ENCODE measurements around the gene EHD3.

The EHD3 gene

DNA sequence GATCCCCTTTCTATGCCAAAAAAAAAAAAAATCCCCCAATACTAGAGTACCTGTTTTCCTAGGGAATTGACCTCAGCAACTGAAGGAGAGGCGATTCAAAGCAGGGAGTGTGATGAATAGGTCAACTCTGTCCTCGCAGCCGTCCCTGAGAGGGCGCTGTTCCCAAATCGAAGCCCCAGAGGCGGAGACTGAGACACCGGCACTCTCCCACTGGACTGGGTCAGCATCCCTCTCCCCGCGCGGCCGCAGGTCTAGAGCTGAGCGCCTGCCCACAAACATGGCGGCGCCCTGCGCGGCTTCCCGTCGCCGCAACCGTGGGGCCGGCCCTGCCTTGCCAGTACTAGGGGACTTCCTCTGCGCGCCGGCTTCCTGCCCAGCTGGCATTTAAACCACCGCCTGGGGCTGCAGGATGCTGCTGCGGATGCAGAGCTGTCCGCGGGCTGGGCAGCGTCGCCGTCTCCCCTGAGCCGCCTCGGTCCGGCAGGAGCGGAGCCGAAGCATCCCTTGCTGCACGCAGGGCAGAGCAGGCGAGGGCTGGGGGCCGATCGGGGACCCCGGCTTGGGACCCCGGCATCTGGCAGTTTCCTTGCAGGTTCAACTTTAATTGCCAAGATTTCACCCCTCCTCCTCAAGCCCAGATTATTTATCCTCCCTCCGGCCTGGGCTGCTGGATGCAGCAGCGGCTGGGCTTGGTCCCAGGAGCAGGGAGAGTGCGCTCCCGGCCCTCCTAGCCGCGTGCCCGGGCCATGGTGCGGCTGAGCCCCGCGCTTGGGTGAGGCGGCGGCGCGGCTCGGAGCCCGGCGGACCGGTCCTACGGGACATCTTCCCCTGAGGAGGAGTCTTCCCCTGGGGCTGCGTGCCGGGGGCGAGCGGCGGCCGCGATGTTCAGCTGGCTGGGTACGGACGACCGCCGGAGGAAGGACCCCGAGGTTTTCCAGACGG is at the start of gene EHD3:
EHD3 (plus strand) TSS at position 412 of the 942 bp plus-strand sequence; CDS start at position 882, 470 bp downstream.
- peak within 1 kb of the TSS; percentile 88 for H3K4me3 ChIP-seq (ENCODE audit: low read depth, low read length)
- DNase-seq (ENCODE audit: low read depth) = peak; percentile 94
- TF ChIP-seq, protein P1, sequence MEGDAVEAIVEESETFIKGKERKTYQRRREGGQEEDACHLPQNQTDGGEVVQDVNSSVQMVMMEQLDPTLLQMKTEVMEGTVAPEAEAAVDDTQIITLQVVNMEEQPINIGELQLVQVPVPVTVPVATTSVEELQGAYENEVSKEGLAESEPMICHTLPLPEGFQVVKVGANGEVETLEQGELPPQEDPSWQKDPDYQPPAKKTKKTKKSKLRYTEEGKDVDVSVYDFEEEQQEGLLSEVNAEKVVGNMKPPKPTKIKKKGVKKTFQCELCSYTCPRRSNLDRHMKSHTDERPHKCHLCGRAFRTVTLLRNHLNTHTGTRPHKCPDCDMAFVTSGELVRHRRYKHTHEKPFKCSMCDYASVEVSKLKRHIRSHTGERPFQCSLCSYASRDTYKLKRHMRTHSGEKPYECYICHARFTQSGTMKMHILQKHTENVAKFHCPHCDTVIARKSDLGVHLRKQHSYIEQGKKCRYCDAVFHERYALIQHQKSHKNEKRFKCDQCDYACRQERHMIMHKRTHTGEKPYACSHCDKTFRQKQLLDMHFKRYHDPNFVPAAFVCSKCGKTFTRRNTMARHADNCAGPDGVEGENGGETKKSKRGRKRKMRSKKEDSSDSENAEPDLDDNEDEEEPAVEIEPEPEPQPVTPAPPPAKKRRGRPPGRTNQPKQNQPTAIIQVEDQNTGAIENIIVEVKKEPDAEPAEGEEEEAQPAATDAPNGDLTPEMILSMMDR (conservative IDR thresholded peaks at IDR 0.05; ENCODE audit: low read depth, low read length) = peak; percentile 84

DNA sequence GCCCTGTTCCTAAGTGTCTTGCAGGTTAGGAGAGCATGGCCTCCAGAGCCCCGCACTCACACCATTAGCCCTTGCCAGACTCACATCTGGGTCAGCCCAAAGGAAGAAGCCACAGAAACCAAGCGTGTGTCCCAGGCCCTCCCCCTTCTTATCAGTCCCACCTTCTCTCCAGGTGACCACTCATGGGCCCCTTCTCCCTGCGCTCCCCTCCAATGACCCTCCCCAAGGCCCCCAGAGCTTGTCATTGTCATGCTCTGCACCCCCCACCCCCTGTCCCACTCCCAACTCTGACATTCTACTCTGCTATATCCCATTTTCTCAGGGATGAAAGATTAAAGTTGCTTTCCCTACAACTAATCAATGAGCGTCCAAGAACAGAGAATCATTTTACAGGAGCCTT is 46.8 kb upstream of the EHD3 start:
- TF ChIP-seq, protein P1 (conservative IDR thresholded peaks at IDR 0.05; ENCODE audit: low read depth, low read length) = no peak
- no peak for DNase-seq (ENCODE audit: low read depth)
- H3K4me3 ChIP-seq (ENCODE audit: low read depth, low read length) = no peak overlapping the region

DNA sequence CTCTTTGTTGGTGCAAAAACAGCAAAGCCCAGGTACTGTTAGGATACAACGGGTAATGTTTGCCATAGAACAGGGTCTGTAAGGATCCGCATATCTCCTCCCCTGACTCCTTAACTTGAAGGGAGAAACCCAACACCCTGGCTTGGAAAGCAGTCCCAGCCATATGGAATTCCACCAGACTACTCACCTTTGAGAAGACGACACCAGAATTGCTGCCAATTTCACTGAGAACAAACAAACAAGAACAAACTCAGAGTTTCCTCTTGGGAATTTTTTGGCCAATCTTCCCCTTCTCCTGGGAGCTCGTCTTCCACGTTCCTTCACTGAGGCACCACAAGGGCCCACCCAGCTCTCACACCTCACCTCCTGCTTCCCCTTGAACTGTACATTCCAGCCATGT is 45.8 kb upstream of the EHD3 start:
- TF ChIP-seq, protein P1 (conservative IDR thresholded peaks at IDR 0.05; ENCODE audit: low read depth, low read length) = no peak
- DNase-seq (ENCODE audit: low read depth) = no peak
- H3K4me3 ChIP-seq (ENCODE audit: low read depth, low read length) = no peak overlapping the region

DNA sequence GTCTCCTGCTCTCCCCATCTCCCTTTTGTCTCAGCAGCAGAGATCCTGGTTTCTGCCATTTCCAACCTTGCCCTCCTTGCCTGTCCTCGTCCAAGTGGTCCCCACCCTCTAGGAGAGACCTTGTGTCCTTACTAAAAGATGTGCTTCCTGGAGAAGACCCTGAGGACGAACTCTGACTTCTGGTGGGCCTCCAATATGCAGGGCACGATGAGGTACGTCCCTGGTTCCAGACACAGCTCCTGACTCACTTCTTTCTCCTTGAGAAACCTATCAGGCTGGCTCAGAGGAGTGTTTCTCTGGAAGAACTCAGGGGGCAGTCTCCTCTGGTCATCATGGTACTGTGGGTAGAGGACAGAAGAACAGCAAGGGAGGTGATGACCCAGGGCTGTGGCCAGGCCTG is 44.8 kb upstream of the EHD3 start:
- no peak for DNase-seq (ENCODE audit: low read depth)
- H3K4me3 ChIP-seq (ENCODE audit: low read depth, low read length) = no peak overlapping the region
- TF ChIP-seq, protein P1 (conservative IDR thresholded peaks at IDR 0.05; ENCODE audit: low read depth, low read length) = no peak

DNA sequence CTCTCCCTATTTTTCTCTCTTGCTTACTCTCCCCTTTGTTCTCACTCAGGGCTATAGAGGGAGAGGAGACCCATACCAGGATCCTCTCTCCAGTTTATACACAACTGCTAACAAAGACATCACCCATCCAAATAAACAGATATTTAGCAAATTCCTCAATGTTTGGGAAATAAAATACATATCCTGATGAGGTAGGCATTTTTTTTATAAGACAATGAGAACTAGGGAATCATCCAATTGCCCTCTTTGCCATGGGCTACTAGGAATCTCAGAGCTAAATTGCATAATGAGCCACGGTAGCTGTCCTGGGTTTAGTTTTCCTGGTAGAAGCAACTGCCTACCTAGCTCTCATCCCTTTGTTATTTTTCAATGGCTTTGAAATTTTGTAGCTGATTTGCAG is 43.8 kb upstream of the EHD3 start:
- TF ChIP-seq, protein P1 (conservative IDR thresholded peaks at IDR 0.05; ENCODE audit: low read depth, low read length) = no peak
- no peak for DNase-seq (ENCODE audit: low read depth)
- no peak overlapping the region for H3K4me3 ChIP-seq (ENCODE audit: low read depth, low read length)

DNA sequence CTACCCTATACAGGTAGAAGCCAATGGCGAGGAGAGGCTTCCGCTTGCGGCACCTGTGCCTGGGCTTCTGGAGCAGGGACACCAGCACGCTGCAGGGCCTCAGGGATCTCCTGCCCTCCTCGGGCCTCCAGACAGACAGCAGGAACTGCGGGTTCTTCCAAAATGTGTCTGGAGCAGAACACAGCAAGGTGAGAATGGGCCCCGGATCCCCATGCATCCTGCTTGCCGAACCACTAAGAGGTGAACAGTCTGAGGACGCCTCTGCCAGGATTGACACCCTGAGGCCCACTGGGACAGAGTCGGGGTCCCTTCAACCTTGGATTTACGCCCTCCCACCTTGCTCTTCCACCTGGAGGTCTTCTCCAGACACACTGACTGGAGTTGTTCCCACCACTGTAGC is 42.0 kb upstream of the EHD3 start:
- no peak for DNase-seq (ENCODE audit: low read depth)
- TF ChIP-seq, protein P1 (conservative IDR thresholded peaks at IDR 0.05; ENCODE audit: low read depth, low read length) = no peak
- no peak overlapping the region for H3K4me3 ChIP-seq (ENCODE audit: low read depth, low read length)

DNA sequence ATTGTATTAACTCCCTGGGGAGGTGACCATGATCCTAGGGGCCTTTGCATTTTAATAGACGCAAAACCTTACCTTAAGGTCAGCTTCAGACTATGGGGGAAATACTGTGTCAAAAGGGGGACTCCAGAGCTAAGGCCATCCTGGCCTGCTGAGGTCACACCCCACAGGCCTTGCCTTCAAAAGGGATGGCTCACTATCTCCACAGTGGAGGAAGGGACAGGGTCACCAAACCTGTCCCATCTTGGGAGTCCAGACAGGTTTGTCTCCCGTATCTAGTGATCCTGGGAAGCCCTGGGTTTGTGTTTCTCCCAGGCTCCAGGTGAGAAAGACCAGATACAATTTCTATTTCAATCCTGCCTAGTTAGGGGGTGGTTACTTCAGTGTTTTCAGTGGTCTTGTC is 41.6 kb upstream of the EHD3 start:
- DNase-seq (ENCODE audit: low read depth) = no peak
- H3K4me3 ChIP-seq (ENCODE audit: low read depth, low read length) = no peak overlapping the region
- TF ChIP-seq, protein P1 (conservative IDR thresholded peaks at IDR 0.05; ENCODE audit: low read depth, low read length) = no peak

Measured in choroid plexus epithelial cell (primary cell).